HS-27A (cell line): ENCODE results near the gene NCDN.

Experiments
- DNase-seq: peaks from one replicate; pipeline ENCODE4 v3.0.0-alpha.2; 2012; ENCODE audit warnings: low read depth, missing footprints

Gene NCDN, protein sequence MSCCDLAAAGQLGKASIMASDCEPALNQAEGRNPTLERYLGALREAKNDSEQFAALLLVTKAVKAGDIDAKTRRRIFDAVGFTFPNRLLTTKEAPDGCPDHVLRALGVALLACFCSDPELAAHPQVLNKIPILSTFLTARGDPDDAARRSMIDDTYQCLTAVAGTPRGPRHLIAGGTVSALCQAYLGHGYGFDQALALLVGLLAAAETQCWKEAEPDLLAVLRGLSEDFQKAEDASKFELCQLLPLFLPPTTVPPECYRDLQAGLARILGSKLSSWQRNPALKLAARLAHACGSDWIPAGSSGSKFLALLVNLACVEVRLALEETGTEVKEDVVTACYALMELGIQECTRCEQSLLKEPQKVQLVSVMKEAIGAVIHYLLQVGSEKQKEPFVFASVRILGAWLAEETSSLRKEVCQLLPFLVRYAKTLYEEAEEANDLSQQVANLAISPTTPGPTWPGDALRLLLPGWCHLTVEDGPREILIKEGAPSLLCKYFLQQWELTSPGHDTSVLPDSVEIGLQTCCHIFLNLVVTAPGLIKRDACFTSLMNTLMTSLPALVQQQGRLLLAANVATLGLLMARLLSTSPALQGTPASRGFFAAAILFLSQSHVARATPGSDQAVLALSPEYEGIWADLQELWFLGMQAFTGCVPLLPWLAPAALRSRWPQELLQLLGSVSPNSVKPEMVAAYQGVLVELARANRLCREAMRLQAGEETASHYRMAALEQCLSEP

DNA sequence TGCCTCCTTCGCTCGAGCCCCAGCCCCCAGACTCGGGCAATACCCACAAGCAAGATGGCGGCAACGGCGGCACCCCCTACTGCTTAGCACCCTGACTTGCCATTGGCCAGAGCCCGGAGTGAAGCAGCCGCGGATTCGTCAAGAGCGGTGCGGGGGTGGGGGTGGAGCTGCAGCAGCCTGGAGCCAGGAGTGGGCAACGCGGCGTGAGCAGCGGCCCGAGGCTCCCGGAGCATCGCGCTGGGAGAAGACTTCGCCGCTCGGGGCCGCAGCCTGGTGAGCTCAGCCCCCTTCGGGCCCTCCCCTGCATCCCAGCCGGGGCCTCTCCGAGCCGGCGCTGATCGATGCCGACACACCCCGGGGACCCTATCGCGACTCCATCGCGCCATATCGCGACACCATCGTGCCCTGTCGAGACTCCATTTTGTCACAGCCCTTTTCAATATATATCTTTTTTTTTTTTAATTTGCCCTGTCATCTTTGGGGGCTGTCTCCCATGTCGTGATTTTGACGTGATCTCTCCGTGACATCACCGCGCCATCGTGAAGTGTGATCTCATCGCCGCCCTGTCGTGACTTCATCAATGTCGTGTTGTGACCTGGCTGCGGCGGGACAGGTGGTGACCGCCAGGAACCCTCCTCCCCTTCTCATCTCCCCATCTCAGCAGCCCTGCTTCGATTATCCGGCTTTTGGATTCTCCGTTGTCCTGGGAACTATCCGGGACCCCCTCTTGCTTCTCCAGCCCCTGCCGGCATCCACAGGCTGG is at the start of gene NCDN:
NCDN (plus strand) TSS at position 189 of the 763 bp plus-strand sequence; CDS start at position 581, 392 bp downstream.
- DNase-seq: peak; percentile 99

DNA sequence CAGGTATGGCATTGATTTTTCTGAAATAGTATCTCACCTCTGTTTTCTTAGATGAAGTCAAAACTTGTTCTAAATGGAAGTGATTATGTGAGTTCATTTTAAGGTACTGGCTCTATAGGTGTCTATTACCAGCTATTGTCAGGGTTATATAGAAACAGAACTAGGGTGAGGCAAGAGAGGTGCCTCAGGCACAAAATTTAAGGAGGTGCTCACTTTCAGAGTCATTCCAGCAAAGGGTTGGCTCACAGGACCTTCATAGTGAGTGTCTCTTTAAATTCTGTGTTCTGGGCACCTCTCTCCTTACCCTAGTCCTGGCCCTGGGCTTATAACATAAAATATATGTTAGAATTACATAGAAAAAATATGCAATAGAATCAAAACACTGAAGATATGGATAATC is 49.7 kb upstream of the NCDN start:
- no peak for DNase-seq

DNA sequence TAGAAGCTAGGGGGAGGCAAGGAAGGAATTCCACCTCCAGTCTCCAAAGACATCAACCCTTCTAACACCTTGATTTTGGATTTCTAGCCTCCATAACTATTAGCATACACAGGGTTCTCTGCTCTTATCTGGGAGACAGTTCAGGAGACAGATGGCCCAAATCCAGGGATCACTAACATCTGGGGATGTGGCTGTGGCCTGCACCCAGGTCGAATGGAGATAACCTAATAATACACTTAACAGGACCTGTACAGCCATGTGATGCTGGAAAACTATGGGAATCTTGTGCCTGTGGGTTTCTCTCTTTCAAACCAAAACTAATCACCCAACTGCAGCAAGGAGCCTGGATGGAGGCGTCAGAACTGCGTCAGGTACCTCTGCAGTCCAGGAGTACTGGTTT is 48.0 kb upstream of the NCDN start:
- DNase-seq: no peak

DNA sequence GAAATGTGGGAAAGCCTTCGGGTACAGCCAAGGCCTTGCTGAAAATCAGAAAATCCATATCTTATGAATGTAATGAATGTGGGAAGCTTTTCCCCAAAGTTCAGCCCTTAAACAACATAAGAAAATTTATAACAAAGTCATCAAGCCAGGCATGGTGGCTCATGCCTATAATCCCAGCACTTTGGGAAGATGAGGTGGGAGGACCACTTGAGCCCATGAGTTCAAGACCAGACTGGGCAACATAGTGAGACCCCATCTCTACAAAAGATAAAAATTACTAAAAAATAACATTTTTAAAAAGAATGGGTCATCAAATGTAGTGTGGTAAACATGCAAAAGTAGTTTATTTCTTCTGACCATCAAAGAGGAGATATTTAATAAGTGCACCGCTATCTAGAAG is 46.3 kb upstream of the NCDN start:
- DNase-seq: no peak

DNA sequence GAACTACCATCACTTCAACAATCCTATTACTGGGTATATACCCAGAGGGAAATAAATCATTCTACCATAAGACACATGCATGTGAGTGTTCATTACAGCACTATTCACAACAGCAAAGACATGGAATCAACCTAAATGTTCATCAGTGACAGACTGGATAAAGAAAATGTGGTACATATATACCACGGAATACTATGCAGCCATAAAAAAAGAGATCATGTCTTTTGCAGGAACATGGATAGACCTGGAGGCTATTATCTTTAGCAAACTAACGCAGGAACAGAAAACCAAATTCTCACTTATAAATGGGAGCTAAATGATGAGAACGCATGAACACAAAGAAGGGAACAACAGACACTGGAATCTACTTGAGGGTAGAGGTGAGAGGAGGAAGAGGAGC is 39.4 kb upstream of the NCDN start:
- no peak for DNase-seq

DNA sequence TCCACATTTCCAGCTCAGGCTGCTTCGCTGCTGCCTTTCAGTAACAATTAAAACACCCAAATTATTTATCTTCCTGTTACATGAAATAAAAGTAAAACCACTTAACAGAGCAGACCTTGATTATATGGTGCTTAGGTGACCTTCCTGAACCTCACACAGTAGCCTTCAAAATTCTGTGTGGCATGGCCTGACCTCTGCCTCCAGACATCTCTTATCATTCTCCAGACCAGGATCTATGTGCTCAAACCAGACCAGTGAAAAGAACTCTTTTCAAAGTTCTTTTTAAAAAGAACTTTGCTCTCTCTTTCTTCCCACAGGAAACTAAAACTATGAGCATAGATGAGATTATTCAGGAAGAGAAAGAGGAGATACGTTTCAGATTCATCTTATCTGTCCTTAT is 38.2 kb upstream of the NCDN start:
- DNase-seq: no peak

DNA sequence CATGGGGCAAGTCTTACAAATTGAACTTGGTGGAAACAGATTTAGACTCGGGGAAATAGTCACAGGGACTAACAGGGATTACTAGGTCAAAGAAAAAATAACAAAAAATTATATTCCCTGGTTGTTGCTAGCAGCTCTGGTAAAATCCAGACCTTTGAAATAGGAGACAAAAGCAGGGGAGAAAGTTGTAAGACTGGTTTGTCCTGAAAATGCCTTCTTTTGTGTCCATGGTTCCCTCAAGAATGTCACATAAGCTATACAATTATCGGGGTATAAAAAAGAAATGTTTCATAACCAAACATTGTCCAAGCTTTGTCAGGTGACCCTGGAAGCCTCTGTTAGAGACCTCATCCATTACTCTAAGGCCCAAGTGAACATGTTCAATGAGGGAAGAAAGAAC is 33.5 kb upstream of the NCDN start:
- DNase-seq: no peak

DNA sequence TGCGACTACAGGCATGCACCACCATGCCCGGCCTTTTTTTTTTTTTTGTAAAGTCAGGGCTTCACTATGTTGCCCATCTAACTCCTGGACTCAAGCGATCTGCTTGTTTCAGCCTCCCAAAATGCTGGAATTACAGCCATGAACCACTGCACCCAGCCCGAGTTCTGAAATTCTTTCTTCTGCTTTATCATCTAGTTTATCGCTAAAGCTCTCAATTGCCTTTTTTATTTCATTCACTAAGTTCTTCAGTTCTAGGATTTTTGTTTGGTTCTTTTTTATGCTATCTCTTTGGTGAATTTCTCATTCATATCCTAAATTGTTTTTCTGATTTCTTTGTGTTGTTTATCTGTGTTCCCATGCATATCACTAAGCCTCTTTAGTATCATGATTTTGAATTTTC is 27.4 kb upstream of the NCDN start:
- no peak for DNase-seq

DNA sequence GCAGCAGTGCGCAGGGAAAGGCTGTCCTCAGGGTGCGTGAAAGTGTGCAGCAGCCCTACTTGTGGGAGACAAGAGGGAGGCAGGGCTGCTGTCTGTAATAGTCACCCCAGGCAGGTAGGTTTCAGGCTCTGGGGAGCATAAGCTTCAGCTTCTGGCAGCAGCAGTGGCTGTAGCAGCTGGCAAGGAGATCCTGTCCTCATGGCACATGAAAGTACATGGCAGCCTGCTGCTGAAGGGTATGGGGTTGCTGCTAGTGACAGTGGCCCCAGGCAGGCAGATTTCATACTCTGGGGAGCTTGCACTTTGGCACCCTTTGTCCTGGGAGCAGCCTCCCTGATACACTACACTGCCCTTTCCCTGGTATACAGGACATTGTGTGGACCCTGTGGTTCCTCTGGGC is 26.7 kb upstream of the NCDN start:
- no peak for DNase-seq

DNA sequence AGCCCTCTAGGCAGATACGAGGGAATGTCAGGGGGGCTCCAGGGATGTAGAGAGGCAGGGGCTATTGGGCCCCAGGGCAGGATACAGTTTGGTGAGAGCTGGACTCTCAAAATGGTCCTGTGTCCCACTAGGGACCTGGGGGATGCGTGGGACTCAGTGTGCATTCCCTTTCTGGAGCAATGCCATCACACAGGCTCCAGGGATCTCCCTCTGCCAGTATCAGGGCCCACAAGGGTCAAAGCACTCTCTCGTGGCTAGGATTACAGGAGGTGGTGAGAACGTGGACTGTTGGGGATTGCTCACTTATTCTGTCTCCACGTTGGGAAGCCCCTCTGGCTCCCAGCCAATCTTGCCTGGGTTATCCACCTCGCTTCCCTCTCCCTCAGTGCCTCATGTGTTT is 26.2 kb upstream of the NCDN start:
- DNase-seq: no peak

DNA sequence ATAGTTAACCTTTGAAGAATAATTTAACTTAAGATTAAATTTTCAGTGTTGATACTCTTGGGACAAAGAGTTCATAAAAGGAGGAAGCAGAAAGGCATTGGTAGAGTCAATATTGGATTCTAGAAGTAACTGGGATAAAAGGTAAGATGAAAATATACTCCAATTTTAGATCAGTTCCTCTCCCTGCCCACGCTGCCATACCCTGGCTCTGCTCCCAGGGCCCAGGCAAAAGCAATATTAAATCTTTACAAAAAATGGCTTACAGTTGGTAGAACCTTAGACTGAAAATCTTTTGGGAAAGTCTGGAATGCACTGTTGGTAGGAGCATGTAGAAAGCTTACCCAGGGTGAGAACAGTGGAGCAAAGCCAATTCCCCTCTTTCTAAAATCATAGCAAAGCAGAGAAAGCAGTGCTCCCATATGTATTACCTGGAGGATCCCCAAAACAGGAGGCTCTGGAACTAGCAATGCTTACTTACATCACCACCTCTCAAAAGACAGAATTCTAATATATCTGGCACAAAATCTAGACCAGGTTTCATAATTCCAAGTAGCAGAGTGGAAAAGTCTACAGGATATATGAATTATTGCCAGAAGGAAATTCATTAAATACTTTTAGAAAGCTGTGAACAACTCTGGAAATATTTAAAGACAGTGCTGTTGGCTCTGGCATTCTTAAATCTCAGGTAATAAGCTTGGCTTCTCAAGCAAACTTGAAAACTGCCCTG is 24.9 kb upstream of the NCDN start:
- DNase-seq: no peak

DNA sequence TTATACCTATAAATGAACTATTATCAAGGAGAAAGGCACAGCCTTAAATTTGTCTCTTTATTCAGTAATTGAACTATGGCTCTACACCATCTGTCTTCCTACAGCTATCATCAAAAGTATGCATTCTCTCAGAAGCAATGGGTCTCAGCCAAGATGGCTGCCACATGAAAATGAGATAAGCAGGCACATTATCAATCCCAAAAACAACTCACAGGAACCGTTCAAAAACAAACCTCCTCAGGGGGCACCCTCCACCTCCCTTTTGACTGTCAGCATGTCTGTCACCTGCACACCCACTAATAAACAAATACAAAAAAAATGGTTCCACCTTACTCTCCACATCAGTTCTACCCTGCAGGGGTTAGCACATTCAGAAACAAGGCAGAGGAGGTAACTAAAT is 24.0 kb upstream of the NCDN start:
- DNase-seq: no peak

DNA sequence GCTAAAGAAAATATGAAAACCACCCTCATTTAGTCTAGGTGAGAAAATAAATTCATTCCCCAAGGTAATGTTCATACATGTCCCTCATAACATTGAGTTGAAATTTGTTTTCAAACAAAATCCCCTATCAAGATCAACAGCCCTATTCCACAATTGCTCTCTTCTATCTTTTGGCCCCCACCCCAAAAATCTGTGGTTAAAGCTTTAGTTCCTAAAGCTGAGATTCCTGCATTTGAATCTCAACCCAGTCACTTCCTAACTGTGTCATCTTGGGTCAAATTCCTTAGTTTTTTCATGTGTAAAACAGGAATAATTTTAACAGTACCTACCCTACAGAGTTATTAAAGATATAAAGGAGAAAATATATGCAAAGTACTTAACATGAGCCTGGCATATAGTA is 22.4 kb upstream of the NCDN start:
- no peak for DNase-seq

DNA sequence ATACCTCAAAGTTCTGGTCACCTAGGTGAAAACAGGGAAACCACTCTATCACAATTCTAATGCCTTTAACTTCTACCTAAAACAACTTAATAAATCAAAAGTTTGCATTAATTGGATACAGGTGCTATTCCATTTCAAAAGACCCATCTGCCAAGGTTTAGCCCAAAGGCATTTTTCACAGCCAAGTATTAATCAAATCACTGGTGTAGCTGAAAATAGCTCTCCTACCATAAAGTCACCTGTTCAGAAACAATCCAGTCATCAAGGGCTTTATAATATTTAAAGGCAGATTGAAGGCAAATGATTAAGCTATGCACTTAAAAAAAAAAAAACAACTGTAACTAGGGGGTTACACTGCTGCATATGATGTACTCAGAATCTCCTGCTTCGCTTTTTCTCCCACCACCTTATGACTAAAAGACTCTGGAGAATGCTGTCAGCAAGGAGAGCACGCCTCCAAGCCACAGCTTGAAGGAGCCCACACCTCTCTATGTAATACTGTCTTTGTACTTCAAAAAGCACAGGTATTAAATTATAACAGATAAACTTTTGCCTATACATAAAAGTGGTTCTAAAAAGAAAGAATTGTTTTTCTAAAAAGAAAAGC is 20.9 kb upstream of the NCDN start:
- DNase-seq: no peak

DNA sequence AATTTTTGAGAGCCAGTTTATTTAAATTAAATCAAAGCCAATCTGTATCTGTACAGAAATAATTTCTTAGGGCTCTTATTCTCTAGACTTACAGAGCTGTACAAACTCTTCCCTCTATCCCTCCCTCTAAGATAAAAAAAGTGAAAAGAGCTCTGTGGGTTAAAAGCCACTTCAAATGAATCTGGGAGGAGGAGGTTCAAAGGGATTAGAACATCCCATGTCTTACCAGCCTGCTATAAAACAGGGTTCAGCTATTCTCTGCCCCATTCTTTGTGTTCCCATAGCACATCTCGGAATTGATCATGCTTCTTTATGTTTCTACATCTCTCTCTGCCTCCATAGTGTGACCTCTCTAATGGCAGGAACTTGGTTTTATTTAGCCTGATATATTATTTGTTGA is 19.8 kb upstream of the NCDN start:
- DNase-seq: no peak

DNA sequence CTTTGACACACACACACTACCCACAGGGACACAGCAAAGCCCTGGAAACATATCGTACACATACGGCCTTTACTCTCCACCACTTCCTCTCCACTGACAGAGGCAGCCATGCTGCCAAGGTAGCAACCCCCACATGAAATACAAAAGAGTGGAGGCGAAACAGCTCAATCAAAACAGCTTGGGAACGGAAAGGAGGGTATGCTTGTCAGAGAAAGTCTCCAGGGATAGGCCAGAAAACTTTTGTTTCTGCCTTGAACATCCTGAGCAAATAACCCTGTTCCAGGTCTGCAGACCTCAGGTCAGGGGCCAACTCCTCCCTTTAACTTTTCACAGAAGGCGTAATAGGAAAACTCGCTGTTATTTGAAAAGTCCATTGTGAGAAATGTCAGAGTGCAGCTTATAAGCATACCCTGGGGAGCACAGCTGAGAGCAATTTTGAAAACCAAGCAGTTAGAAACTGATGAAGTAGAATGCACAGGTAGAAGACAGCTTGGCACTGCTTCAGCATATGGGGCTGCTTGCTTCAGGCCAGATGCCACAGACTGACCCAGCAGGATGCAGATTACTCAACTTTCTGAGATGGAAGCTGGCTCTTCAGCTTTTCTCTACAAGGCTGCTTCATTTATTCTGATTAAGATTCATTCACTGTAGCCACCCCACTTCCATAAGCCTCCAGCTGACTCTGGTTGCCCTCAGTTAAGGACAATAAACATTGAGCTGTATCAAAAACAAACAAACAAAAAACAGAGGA is 18.4 kb upstream of the NCDN start:
- DNase-seq: no peak

DNA sequence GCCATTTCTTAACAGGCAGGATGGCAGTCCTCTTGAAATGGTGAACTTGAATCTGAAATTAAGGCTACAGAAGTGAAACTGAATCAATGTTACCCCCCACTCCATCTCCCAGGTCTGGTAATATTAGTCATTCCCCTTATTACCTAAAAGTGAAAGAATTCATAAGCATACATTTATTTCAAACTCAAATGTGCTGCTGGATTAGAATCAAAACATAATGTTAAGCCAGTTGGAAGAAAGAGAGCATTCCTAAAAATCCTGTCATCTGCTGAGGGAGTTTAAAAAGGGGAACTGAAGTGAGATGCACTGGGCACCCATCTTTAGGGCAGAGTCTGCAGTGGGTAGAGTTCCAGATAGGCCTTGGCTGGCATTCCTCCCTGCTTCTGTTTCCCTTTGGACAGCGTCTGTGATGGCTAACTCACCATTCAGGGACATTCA is 17.8 kb upstream of the NCDN start:
- DNase-seq: peak; percentile 51

DNA sequence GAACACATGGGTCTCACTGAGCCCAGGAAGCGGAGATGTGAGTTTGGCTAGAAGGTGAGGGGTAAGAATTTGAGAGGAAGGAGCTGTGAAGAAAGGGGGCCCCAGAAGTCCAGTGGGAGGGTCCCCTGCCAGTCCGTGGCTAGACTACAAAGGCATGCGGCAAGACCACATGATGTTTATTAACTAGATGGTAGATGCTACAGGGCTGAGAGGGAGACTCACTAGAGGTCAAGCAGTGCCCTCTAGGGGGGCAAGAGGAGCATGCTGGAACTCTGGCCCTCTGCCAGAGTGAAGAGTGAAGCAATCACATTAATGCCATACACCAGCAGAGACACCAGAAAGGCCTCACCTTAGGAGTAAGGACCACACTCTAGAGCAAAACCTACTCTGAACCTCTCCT is 12.6 kb upstream of the NCDN start:
- DNase-seq: no peak

DNA sequence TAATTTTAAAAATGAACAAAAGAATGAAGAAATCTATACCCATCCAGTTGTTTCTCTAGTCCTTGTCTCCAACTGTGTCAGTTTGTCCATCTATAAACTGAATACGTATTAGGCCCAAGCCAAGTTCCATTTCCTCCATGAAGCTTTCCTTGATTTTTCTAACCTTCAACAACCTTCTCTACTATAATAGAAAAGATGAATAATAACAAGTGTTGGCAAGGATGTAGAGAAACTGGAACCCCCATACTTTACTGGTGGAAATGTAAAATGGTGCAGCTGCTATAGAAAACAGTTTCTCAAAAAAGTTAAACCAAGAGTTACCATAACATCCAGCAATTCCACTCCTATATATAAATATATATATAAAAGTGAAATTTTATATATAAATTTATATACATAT is 11.0 kb upstream of the NCDN start:
- DNase-seq: no peak

DNA sequence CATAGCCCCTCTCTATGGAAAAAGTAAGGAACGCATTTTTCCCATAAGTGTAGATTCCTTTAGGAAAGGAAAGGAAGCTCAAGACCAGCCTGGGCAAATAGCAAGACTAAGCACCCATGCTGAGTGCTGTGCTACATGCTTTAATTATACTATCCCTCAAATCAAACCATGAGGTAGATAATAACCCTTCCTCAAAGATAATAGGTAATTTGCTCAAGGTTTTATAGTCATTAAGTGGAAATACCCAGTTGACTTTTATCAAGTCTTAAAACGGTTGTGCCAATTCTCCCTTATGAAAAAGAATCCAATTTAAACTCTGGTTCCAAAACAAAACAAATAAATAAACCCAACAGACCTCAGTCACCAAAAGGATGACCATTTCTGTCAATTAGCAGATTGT is 3.7 kb upstream of the NCDN start:
- no peak for DNase-seq
